ENCODE results near the gene OLFML2A. TPM values are rescaled to one million over a fixed set of nuclear protein-coding genes. Genes with fewer than 3 reads are reported as not detected.

OLFML2A gene
- total and polyA plus RNA-seq, 8 donors: 0.95 to 8.6 (median 6.1) TPM

- no peaks in the 10 kb centered on the region for H3K36me3 ChIP-seq
- WGBS, 2 donors: 93 to 97% methylated on average over 8 of the region's 8 CpGs
- H3K27me3 ChIP-seq: no peaks in the 10 kb centered on the region
- intact Hi-C loops (cut with DNase I): no loop called here
- peaks cover 13 to 16% (median 15%) of the 10 kb centered on the region in 3 donors for H3K4me1 ChIP-seq
- H3K4me3 ChIP-seq: no peak overlapping the region
- no peak for FAIRE-seq
- no peaks in the 10 kb centered on the region for H3K9me3 ChIP-seq
- no peak for DNase-seq
- H3K27ac ChIP-seq: no peak overlapping the region
- ATAC-seq: no peak
- no peak for TF ChIP-seq CTCF (IDR thresholded peaks at IDR 0.05)
These were observed 27.0 kb downstream of the OLFML2A start for GRCh38 chr9:124803911-124804310.

- ATAC-seq (no peak), DNase-seq (no peak), FAIRE-seq (no peak)
- no peak for TF ChIP-seq CTCF (IDR thresholded peaks at IDR 0.05)
- intact Hi-C loops (cut with DNase I): no loop called here
- Histone ChIP-seq H3K27ac (no peak overlapping the region), H3K36me3 (no peaks in the 10 kb centered on the region), H3K4me1 (peaks cover under 1 to 7% (median 3%) of the 10 kb centered on the region in 3 donors), H3K27me3 (no peaks in the 10 kb centered on the region), H3K9me3 (no peaks in the 10 kb centered on the region), H3K4me3 (no peak overlapping the region)
- 59 to 62% methylated on average over 4 of the region's 4 CpGs for WGBS, 2 donors
These were observed 28.3 kb downstream of the OLFML2A start for GRCh38 chr9:124805186-124805585.

GRCh38 chr9:124808246-124808956, 31.5 kb downstream of the OLFML2A start:
- ATAC-seq (no peak), FAIRE-seq (no peak), DNase-seq (no peak)
- Histone ChIP-seq H3K9me3 (no peaks in the 10 kb centered on the region), H3K27me3 (no peaks in the 10 kb centered on the region), H3K36me3 (no peaks in the 10 kb centered on the region), H3K4me3 (no peak overlapping the region), H3K4me1 (no peaks in the 10 kb centered on the region), H3K27ac (no peak overlapping the region)
- intact Hi-C loops (cut with DNase I): no loop called here
- WGBS, 2 donors: 88% methylated on average over 12 of the region's 12 CpGs
- TF ChIP-seq CTCF (IDR thresholded peaks at IDR 0.05): no peak

- no peaks in the 10 kb centered on the region for H3K9me3 ChIP-seq
- FAIRE-seq (no peak), DNase-seq (no peak), ATAC-seq (no peak)
- H3K4me3 ChIP-seq: no peak overlapping the region
- H3K36me3 ChIP-seq: no peaks in the 10 kb centered on the region
- no peaks in the 10 kb centered on the region for H3K4me1 ChIP-seq
- H3K27ac ChIP-seq: no peak overlapping the region
- TF ChIP-seq CTCF (IDR thresholded peaks at IDR 0.05): no peak
- H3K27me3 ChIP-seq: no peaks in the 10 kb centered on the region
- intact Hi-C loops (cut with DNase I): no loop called here
- 94 to 95% methylated on average over 6 of the region's 6 CpGs for WGBS, 2 donors
These were observed 32.3 kb downstream of the OLFML2A start for GRCh38 chr9:124809211-124809610.

- no peaks in the 10 kb centered on the region for H3K9me3 ChIP-seq
- no peaks in the 10 kb centered on the region for H3K4me1 ChIP-seq
- H3K4me3 ChIP-seq: no peak overlapping the region
- TF ChIP-seq CTCF (IDR thresholded peaks at IDR 0.05): no peak
- intact Hi-C loops (cut with DNase I): no loop called here
- FAIRE-seq (no peak), DNase-seq (no peak), ATAC-seq (no peak)
- H3K36me3 ChIP-seq: no peaks in the 10 kb centered on the region
- H3K27me3 ChIP-seq: no peaks in the 10 kb centered on the region
- 94 to 95% methylated on average over 60 of the region's 60 CpGs for WGBS, 2 donors
- H3K27ac ChIP-seq: no peak overlapping the region
These were observed 33.0 kb downstream of the OLFML2A start for GRCh38 chr9:124809741-124810500.

Data from pancreas (tissue), 10 donors.